MM.1S (cell line): Measurements from ENCODE around the gene S100A3.

Experiments
- DNase-seq: peaks from one replicate; pipeline ENCODE4 v3.0.0-alpha.2; 2015
- H2AFZ ChIP-seq: fragments of 300-600 bp; sonication (generic); 2 replicates; pipeline ENCODE4 v1.6.0; 2016; ENCODE audit warnings: antibody characterized with exemption, low read length
- H3F3A ChIP-seq: fragments of 300-600 bp; sonication (generic); 2 replicates; pipeline ENCODE4 v1.6.1; 2016; ENCODE audit warnings: mild to moderate bottlenecking, antibody characterized with exemption, low read length, moderate library complexity, mixed read lengths; ENCODE audit not compliant: insufficient read depth
- H3K27ac ChIP-seq: fragments of 300-600 bp; sonication (generic); 2 replicates; pipeline ENCODE4 v1.5.1; 2016; ENCODE audit warnings: mild to moderate bottlenecking, low read length
- H3K27me3 ChIP-seq: fragments of 300-600 bp; sonication (generic); replicated peaks from 2 replicates; pipeline ENCODE4 v1.6.0; 2016; ENCODE audit warnings: low read length; ENCODE audit not compliant: insufficient read depth
- H3K36me3 ChIP-seq: fragments of 300-600 bp; sonication (generic); replicated peaks from 2 replicates; pipeline ENCODE4 v1.6.1; 2016; ENCODE audit warnings: mild to moderate bottlenecking, low read length, mixed read lengths; ENCODE audit not compliant: insufficient read depth
- H3K4me1 ChIP-seq: fragments of 300-600 bp; sonication (generic); 2 replicates; pipeline ENCODE4 v1.6.1; 2016; ENCODE audit warnings: low read length, mixed read lengths
- H3K4me2 ChIP-seq: fragments of 300-600 bp; sonication (generic); 2 replicates; pipeline ENCODE4 v1.6.0; 2016; ENCODE audit warnings: low read depth, low read length
- H3K4me3 ChIP-seq: fragments of 300-600 bp; sonication (generic); 2 replicates; pipeline ENCODE4 v1.5.1; 2016; ENCODE audit warnings: low read length, mixed read lengths
- H3K79me2 ChIP-seq: fragments of 300-600 bp; sonication (generic); 2 replicates; pipeline ENCODE4 v1.6.1; 2016; ENCODE audit warnings: mixed run types, low read length, mixed read lengths
- H3K9ac ChIP-seq: fragments of 300-600 bp; sonication (generic); 2 replicates; pipeline ENCODE4 v1.6.1; 2016; ENCODE audit warnings: low read length, mixed read lengths
- H3K9me2 ChIP-seq: fragments of 300-600 bp; sonication (generic); replicated peaks from 2 replicates; pipeline ENCODE4 v1.6.1; 2016; ENCODE audit warnings: mild to moderate bottlenecking, low read length, mixed read lengths; ENCODE audit not compliant: insufficient read depth
- H3K9me3 ChIP-seq: fragments of 300-600 bp; sonication (generic); replicated peaks from 2 replicates; pipeline ENCODE4 v1.6.1; 2016; ENCODE audit warnings: mild to moderate bottlenecking, low read length, mixed read lengths; ENCODE audit not compliant: insufficient read depth
- H4K20me1 ChIP-seq: fragments of 300-600 bp; sonication (generic); 2 replicates; pipeline ENCODE4 v1.6.1; 2016; ENCODE audit warnings: mild to moderate bottlenecking, low read length, moderate library complexity, mixed read lengths; ENCODE audit not compliant: insufficient read depth
- CTCF ChIP-seq: fragments of 300-600 bp; sonication (generic); IDR thresholded peaks from 2 replicates; pipeline ENCODE4 v1.5.1; 2016; ENCODE audit warnings: antibody characterized with exemption, low read length, mixed read lengths
- EZH2 ChIP-seq: fragments of 300-600 bp; sonication (generic); optimal IDR thresholded peaks from 2 replicates; pipeline ENCODE3; 2017; ENCODE audit warnings: low read depth, mild to moderate bottlenecking, antibody characterized with exemption, low read length, mixed read lengths
- EZH2phosphoT487 ChIP-seq: fragments of 300-600 bp; sonication (generic); IDR thresholded peaks from 2 replicates; pipeline ENCODE4 v1.6.1; 2018; ENCODE audit warnings: antibody characterized with exemption, low read length

Gene S100A3

GRCh38 chr1:153570874-153571273, 21.8 kb upstream of the S100A3 start:
- Histone ChIP-seq H3K27me3 (no peaks in the 10 kb centered on the region), H3K4me3 (no peak overlapping the region), H2AFZ (no peak overlapping the region), H3K9me3 (no peaks in the 10 kb centered on the region), H3K36me3 (no peaks in the 10 kb centered on the region), H3K4me2 (no peak overlapping the region), H3K9ac (no peak overlapping the region), H3K27ac (no peak overlapping the region), H4K20me1 (no peaks in the 10 kb centered on the region), H3K79me2 (no peaks in the 10 kb centered on the region), H3K9me2 (no peaks in the 10 kb centered on the region), H3K4me1 (peaks cover 12% of the 10 kb centered on the region), H3F3A (no peaks in the 10 kb centered on the region)
- DNase-seq: no peak
- TF ChIP-seq CTCF (no peak), EZH2 (no peak), EZH2phosphoT487 (no peak)

- H3F3A ChIP-seq: no peaks in the 10 kb centered on the region
- H3K27me3 ChIP-seq: no peaks in the 10 kb centered on the region
- TF ChIP-seq EZH2phosphoT487 (no peak), CTCF (no peak), EZH2 (no peak)
- DNase-seq: no peak
- no peaks in the 10 kb centered on the region for H3K9me2 ChIP-seq
- peaks cover 12% of the 10 kb centered on the region for H3K4me1 ChIP-seq
- H3K9me3 ChIP-seq: no peaks in the 10 kb centered on the region
- H3K4me3 ChIP-seq: no peak overlapping the region
- no peak overlapping the region for H2AFZ ChIP-seq
- H3K4me2 ChIP-seq: no peak overlapping the region
- no peaks in the 10 kb centered on the region for H3K79me2 ChIP-seq
- H4K20me1 ChIP-seq: no peaks in the 10 kb centered on the region
- H3K9ac ChIP-seq: no peak overlapping the region
- no peaks in the 10 kb centered on the region for H3K36me3 ChIP-seq
- H3K27ac ChIP-seq: no peak overlapping the region
These were observed 20.4 kb upstream of the S100A3 start for GRCh38 chr1:153569465-153569864.

- Histone ChIP-seq H3K27ac (no peak overlapping the region), H3K4me1 (peaks cover 12% of the 10 kb centered on the region), H3F3A (no peaks in the 10 kb centered on the region), H3K79me2 (no peaks in the 10 kb centered on the region), H3K4me3 (peak overlapping the region; percentile 22), H2AFZ (peak overlapping the region; percentile 89), H3K9ac (peak overlapping the region; percentile 7; the same call in 1 of the 2 replicates), H3K36me3 (no peaks in the 10 kb centered on the region), H4K20me1 (no peaks in the 10 kb centered on the region), H3K9me3 (no peaks in the 10 kb centered on the region), H3K4me2 (peak overlapping the region; percentile 61), H3K27me3 (no peaks in the 10 kb centered on the region), H3K9me2 (no peaks in the 10 kb centered on the region)
- TF ChIP-seq EZH2phosphoT487 (no peak), CTCF (peak; percentile 100; the same call in 1 of the 2 replicates), EZH2 (no peak)
- DNase-seq: peak; percentile 78
These were observed 19.5 kb upstream of the S100A3 start for GRCh38 chr1:153568367-153569099.
